BJ (cell line): ENCODE data around the gene ATXN2. TPM values are rescaled to one million over a fixed set of nuclear protein-coding genes. Genes with fewer than 3 reads are reported as not detected.

Experiments used
- CTCF ChIA-PET: fragments of 350-600 bp; formaldehyde crosslinking; extraction: SDS; loops from one replicate; lab custom pipeline; 2021; ENCODE audit warnings: antibody characterized with exemption, inconsistent platforms; lab: Yijun Ruan, JAX
- POLR2A ChIA-PET: fragments of 300-600 bp; sonication (Branson Sonifier 250); formaldehyde crosslinking; extraction: SDS; loops from one replicate; lab custom pipeline; 2021; ENCODE audit warnings: antibody characterized with exemption; lab: Charles Lee
- DNase-seq: peaks from one replicate; pipeline ENCODE4 v3.0.0-alpha.2; 2011; ENCODE audit warnings: low read depth
- H3K27me3 ChIP-seq: 2 replicates; pipeline ENCODE4 v1.6.0; 2011; ENCODE audit warnings: low read length; ENCODE audit not compliant: control insufficient read depth, insufficient read depth
- H3K36me3 ChIP-seq: 2 replicates; pipeline ENCODE4 v1.5.1; 2011; ENCODE audit warnings: low read length; ENCODE audit not compliant: control insufficient read depth, insufficient read depth
- H3K4me3 ChIP-seq: 2 replicates; pipeline ENCODE4 v1.5.1; 2011; ENCODE audit warnings: low read depth, mild to moderate bottlenecking, control low read depth, low read length
- CTCF ChIP-seq: IDR thresholded peaks from 2 replicates; pipeline ENCODE4 v1.5.1; 2011; ENCODE audit warnings: low read depth, mild to moderate bottlenecking, control low read depth, inconsistent platforms, low read length, moderate library complexity; ENCODE audit not compliant: insufficient read depth
- polyA plus RNA-seq: library from polyadenylated mRNA; depleted of rRNA; stranded (reverse); fragments of >200 nt; gene quantifications from 2 replicates; pipeline ENCODE4 v1.2.3, GENCODE V29; 2011

The ATXN2 gene
- polyA plus RNA-seq, 1 experiment = 30.3 TPM

DNA sequence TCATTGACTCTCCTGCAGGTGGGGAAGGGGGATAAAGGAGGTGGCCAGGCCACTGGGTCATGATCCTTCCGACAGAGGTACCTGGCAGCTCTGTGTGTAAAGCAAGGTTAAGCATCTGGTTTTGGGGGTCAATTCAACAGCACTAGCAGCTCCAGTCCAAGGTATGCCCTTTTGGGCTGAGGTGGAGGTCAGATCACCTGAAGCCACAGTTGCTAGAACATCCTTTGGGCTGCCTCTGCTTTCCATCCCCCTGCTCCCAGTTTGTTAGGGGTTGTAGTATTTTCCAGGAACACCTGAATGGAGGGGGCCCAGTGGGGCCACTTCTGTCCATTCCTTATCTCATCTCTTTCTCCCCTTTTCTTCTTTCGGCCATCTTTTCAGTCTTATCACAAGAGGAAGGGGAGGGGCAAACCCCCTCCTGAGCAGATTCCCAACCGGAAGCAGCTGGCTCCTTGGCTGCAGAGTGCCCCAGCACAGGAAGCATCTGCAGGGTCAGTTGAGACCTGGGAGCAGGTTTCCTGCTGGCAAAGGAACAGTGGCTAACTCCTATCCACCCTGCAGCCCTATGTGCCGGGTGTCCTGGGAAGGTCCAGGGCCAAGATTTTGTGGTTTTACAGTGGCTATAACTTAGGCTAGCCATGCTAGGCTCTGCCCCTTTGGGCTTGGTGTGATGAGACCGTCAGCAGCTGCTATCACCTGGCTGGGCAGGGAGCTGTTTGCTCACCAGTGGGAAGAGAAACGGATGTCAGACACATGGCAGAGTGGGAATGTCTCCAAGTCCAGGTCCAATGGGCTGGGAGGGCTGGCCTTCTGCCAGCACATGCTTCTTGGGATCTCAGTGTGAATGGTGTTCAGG is 153.2 kb downstream of the ATXN2 start:
- no peaks in the 10 kb centered on the region for H3K27me3 ChIP-seq
- ChIA-PET CTCF (interaction anchor here (1.2 to 12.8 kb wide), 4 partner anchors 11 to 77 kb away, joined by 3 to 260 read pairs (median 4); no protein-coding TSS in a partner anchor), POLR2A (no interaction called here)
- no peak for TF ChIP-seq CTCF
- H3K36me3 ChIP-seq = peaks cover 36% of the 10 kb centered on the region
- no peak overlapping the region for H3K4me3 ChIP-seq
- no peak for DNase-seq

- Histone ChIP-seq H3K27me3 (no peaks in the 10 kb centered on the region), H3K36me3 (peaks cover 32% of the 10 kb centered on the region), H3K4me3 (no peak overlapping the region)
- TF ChIP-seq CTCF = 0 out of 2 replicates have a peak, but pooled peaks have one; percentile 11
- ChIA-PET POLR2A (no interaction called here), CTCF (interaction anchor here (1.2 to 12.8 kb wide), 5 partner anchors 10 to 76 kb away, joined by 3 to 260 read pairs (median 5); no protein-coding TSS in a partner anchor)
- DNase-seq = no peak
Observed at GRCh38 chr12:111444925-111445725, 154.0 kb downstream of the ATXN2 start.

DNA sequence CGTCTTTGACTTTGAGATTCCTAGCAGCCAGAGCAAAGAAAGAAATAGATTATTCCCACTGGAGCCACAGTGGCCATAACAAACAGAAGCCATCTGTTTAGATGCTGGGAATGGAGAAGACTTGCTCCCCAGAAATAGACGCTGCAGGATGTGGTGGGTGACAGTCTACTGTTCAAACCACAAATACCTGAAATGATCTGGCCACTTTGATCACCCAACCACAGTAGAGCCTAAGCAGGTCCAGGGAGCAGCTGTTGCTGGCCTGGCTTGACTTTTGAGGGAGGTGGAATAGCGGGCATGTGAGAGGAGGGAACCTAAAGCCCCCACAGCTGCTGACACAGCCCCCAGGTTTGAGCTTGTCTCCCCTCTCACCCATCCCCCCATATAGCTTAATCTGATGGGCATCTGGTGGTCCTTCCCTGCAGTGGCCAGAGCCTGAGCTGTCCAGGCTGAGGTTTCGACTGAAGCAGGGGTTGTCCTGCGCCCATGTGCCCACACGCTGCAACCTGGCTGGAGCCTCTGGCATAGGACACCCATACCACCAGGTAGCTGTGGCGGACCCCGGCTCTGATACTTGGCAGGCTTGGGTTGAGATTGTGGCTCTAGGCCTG is 154.7 kb downstream of the ATXN2 start:
- H3K27me3 ChIP-seq = no peaks in the 10 kb centered on the region
- ChIA-PET CTCF (interaction anchor here (0.6 to 12.8 kb wide), 6 partner anchors 7 to 697 kb away, joined by 3 to 260 read pairs (median 8); no protein-coding TSS in a partner anchor), POLR2A (interaction anchor here (0.5 kb wide), 1 partner anchor 46 kb away, joined by 4 read pairs; no protein-coding TSS in a partner anchor)
- DNase-seq = no peak
- H3K4me3 ChIP-seq = no peak overlapping the region
- no peak for TF ChIP-seq CTCF
- H3K36me3 ChIP-seq = peaks cover 32% of the 10 kb centered on the region

- no peak for DNase-seq
- TF ChIP-seq CTCF = no peak
- ChIA-PET POLR2A (no interaction called here), CTCF (interaction anchor here (0.6 to 12.8 kb wide), 4 partner anchors 8 to 696 kb away, joined by 3 to 260 read pairs (median 14); no protein-coding TSS in a partner anchor)
- no peak overlapping the region for H3K4me3 ChIP-seq
- peaks cover 31% of the 10 kb centered on the region for H3K36me3 ChIP-seq
- no peaks in the 10 kb centered on the region for H3K27me3 ChIP-seq
Observed at GRCh38 chr12:111443586-111443985, 155.5 kb downstream of the ATXN2 start.
